Fibroblast of skin of abdomen (primary cell): Measurements from ENCODE around the gene LRP11.
"Not testable (repeated sequence)": the region's sequence is repeated elsewhere in the genome, so short reads cannot be mapped to it uniquely, and the experiment has no call there.

Experiments used
- DNase-seq: peaks from one replicate; pipeline ENCODE4 v3.0.0-alpha.2; 2013

Gene LRP11

GRCh38 chr6:149867876-149868640 is 3.9 kb upstream of the LRP11 start:
- peak; percentile 31 for DNase-seq

- DNase-seq: peak; percentile 68
Measured at GRCh38 chr6:149864578-149865535, 698 bp upstream of the LRP11 start.

GRCh38 chr6:149862922-149863697 is 1.0 kb downstream of the LRP11 start:
- DNase-seq: peak; percentile 61

GRCh38 chr6:149862424-149862738 is 1.8 kb downstream of the LRP11 start:
- not testable (repeated sequence) for DNase-seq

- DNase-seq: no peak
Measured at GRCh38 chr6:149861603-149862423, 2.3 kb downstream of the LRP11 start.

- no peak for DNase-seq
Measured at GRCh38 chr6:149860834-149861602, 3.1 kb downstream of the LRP11 start.

GRCh38 chr6:149860513-149860833 is 3.7 kb downstream of the LRP11 start:
- DNase-seq: no peak

GRCh38 chr6:149859938-149860337 is 4.2 kb downstream of the LRP11 start:
- DNase-seq: no peak

GRCh38 chr6:149859368-149859767 is 4.8 kb downstream of the LRP11 start:
- peak; percentile 42 for DNase-seq

- DNase-seq: no peak
Measured at GRCh38 chr6:149857541-149857940, 6.6 kb downstream of the LRP11 start.

- DNase-seq: no peak
Measured at GRCh38 chr6:149856256-149856994, 7.7 kb downstream of the LRP11 start.

- DNase-seq: no peak
Measured at GRCh38 chr6:149855741-149856140, 8.4 kb downstream of the LRP11 start.

GRCh38 chr6:149855040-149855654 is 9.0 kb downstream of the LRP11 start:
- DNase-seq: peak; percentile 91

- DNase-seq: no peak
Measured at GRCh38 chr6:149854532-149854931, 9.6 kb downstream of the LRP11 start.

GRCh38 chr6:149854017-149854416 is 10.1 kb downstream of the LRP11 start:
- not testable (repeated sequence) for DNase-seq

- no peak for DNase-seq
Measured at GRCh38 chr6:149852881-149853280, 11.3 kb downstream of the LRP11 start.

- DNase-seq: no peak
Measured at GRCh38 chr6:149852180-149852579, 12.0 kb downstream of the LRP11 start.

GRCh38 chr6:149851461-149852110 is 12.6 kb downstream of the LRP11 start:
- DNase-seq: peak; percentile 64

GRCh38 chr6:149848343-149848742 is 15.8 kb downstream of the LRP11 start:
- not testable (repeated sequence) for DNase-seq

GRCh38 chr6:149847939-149848267 is 16.3 kb downstream of the LRP11 start:
- DNase-seq: no peak
